HG03103 (cell line): Measurements from ENCODE around the gene ENGASE.

Experiments used
- ATAC-seq: cut with Tn5 transposase; IDR thresholded peaks from one replicate; pipeline ENCODE4 v1.9.1; 2021; ENCODE audit warnings: low read depth; ENCODE audit not compliant: unreplicated experiment

ENGASE gene

DNA sequence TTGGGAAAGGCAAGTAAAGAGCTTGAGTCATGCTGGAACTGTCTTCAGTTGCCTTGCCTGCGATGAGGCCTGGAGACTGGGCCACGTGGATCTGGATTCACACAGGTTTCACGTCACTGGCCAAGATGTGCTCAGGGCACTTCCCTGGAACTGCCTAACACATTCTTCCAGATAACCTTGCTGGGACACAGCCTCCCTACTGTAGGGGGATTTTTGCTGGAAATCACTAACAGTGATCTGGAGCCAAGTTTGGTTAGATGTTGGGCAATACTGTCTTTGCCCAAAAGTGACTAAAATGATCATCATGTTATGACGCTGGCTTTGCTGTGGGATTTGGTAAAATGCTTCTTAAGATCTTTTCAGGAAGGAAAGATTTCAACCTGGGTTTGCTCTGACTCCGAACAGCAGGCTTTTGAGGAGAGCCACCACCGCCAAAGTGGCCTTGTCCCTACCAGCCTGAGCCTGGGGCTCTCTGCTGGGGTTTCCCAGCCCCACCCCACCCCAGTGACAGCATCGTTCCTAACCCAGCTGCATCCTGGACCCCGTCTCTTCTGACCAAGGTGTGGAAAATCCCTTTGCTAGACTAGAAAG is 36.0 kb upstream of the ENGASE start:
- no peak for ATAC-seq

DNA sequence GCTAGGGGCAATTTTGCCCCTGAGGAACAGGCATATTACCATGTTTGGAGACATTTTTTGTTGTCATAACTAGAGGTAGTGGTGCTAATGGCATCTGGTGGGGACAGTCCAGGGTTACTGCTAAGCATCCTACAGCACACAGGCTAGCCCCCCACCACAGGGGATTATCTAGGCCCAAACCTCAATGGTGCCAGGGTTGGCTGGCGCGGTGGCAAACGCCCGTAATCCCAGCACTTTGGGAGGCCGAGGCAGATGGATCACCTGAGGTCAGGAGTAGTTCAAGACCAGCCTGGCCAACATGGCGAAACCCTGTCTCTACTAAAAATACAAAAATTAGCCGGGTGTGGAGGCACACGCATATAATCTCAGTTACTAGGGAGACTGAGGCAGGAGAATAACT is 35.5 kb upstream of the ENGASE start:
- ATAC-seq = no peak

DNA sequence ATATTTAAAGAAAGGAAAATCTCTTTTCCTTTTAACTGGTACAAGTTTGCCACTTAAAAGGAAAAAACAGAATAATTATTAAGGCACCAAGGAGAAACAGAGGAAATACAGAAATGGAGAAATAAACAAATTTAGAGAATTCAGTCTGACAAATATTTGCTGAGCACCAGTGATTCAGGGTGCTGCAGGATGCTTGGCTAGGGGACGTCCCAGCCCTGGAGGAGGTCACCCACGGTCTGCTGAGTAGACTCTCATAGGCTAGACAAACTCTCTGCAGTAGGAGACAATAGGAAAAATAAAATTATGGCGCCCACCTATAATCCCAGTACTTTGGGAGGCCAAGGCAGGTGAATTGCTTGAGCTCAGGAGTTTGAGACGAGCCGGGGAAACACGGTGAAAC is 34.7 kb upstream of the ENGASE start:
- ATAC-seq = no peak

DNA sequence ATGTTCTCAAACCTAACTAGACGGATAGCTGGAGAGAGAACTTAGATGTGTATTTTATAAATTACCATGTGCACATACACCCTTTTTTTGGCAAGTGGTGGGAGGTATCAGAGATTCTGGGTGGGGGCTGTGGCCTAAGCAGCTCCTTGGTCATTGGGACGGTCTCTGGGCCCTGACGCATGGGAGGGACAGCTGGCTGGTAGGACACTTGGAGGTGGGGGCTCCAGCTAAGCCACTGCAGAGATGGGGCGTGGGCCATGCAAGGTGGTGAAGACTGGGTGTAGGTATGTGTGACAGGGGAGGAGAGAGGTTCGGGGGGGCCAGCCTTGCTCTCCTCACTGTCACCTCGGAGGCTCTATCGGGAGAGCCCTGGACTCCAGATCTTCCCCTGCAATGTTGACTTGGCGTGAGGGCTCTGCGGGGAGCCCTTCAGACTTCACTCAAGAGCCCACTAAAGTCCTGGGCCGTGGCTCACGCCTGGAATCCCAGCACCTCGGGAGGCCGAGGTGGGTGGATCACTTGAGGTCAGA is 33.5 kb upstream of the ENGASE start:
- no peak for ATAC-seq

DNA sequence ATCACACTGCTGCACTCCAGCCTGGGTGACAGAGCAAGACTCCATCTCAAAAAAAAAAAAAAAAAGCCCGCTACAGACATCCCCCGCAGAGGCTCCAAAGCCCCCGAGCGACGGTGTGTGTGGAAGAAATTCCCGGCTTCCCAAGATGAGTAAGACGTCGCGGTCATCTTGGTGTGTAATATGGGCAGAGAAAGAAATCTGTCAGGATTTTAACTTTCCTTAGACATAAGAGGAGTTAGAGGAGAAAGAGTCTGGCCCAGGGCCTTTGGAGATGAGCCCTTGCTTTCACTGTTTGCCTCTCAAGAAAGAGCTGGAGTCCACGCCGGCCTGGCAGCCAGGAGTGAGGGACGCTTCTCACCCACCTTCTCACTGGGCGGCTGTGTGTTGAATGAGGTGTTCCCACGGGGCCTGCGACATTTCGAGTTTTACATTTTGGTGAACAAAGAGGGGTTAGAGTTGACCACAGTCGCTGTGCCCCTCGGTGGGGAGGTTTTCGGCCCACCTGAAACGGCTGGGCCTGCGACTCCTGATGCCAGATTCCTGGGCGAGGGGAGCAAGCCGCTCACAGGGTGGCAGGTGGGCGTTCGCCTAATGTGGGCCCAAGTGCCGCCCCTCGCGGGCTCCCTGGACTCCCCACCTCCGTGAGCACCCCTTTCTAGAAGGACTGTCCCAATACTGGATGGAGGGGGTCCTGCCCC is 32.8 kb upstream of the ENGASE start:
- no peak for ATAC-seq

DNA sequence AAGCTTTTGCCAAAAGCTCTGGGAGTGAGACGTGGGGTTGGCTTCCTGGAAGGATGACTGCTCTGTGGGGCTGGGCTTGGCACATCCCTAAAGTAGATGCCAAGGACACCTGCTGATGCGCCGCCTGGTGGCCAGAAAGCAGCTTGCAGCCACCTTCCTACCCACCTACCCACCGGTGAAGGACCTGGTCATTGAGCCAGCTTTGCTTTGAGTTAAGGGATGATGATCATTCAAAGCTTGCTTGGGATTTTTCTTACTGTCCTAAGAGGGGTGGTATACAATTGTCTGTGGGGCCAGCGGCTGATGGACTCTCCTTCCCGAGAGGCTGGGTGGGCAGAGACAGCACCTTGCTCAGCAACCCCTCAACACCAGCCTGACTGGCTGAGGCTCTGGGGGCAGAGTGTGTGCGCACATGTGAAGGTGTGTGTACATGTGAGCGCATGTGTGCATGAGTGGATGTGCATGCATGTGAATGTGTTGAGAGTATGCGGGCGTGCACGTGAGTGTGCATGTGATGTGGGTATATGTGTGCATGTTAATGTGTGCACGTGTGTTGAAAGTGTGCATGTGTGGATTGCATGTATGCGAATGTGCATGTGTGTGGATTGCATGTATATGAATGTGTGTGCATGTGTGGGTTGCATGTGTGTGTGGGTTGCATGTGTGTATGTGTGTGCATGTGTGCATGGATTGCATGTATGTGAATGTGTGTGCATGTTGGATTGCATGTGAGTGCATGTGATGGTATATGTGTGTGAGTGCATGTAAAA is 32.0 kb upstream of the ENGASE start:
- no peak for ATAC-seq

DNA sequence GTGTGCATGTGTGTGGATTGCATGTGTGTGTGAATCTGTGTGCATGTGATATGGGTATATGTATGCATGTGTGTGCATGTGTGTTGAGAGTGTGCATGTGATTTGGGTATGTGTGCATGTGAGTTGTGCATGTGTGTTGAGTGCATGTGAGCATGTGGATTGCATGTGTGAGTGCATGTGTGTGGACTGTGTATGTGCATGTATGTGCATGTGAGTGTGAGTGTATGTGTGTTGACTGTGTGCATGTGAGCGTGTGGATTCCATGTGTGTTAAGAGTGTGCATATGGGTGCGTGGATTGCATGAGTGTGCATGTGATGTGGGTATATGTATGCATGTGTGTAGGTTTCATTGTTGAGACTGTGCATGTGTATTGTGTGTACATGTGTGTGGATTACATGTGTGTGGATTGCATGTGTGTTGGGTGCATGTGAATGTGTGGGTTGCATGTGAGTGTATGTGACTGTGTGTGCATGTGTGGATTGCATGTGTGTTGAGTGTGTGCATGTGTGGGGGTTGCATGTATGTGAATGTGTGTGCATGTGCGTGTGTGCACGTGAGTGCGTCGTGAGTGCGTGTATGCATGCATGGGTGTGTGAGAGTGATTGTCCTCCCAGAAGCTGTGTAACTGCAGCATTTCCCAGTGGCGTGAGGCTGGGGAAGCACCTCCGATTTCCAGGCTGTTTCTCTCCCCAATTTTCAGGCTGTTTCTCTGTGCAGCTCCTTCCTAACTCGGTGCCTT is 31.3 kb upstream of the ENGASE start:
- no peak for ATAC-seq

DNA sequence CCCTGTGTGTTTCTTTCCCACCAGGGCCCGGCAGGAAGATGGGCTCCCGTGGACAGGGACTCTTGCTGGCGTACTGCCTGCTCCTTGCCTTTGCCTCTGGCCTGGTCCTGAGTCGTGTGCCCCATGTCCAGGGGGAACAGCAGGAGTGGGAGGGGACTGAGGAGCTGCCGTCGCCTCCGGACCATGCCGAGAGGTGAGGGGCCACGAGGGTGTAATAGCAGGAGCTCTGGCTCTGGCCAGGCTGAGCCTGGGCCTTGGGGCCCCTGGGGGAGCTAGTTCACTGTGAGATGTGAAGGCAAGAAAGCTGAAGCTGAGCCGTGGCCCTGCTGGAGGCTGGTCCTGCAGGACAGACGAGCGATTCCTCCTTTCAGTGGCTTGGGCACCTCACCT is 30.7 kb upstream of the ENGASE start:
- no peak for ATAC-seq

DNA sequence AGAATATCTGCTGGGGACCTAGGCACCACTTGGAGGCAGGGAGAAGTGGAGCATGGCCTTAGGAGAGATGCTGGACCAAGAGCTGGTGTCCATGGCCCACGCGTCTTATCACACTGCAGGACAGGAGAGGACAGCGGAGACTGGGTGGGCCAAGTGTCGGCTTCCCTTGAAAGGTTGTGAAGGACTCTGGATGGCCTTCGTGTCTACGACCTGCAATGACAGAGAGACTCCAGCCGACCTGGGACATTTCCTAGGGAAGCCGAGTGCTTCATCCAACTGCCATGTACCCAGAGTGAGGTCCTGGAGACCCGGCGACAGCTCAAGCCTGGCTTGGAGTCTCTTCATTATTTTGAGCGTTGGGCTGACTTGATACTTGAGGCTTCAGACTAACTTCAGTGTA is 30.2 kb upstream of the ENGASE start:
- ATAC-seq = no peak

DNA sequence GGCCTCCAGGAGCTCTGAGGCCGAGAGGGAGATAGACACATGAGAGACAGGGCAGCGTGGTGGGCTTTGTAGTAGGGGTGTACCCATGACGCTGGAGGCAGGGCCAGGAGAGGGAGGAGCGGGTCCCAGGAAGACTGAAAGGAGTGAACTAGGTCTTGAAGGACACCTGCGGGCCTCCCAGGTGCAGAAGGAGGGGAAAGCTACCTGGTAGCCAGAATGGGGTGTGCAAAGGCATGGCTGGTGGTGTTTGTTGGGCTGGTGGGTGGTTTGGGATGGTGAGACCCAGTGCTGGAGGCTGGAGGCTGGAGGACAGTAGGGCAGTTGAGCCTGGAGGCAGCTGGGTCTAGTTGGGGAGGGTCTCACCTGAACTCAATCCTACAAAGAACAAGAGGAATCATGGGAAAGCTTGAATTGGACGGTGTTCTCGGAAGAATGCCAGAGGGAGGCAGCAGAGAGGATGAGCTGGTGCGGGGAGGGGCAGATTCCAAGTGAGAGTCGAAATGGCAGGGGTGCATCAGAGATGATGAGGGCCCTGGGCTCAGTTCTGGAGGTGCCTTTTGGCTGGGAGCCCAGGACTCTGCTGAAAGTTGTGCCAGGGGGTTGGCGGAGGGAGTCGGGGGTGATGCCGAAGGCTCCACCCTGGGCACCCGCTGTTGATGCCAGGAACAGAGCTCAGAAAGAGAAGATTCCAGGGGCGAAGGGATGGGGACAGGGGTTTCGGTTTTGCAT is 29.5 kb upstream of the ENGASE start:
- ATAC-seq = no peak

DNA sequence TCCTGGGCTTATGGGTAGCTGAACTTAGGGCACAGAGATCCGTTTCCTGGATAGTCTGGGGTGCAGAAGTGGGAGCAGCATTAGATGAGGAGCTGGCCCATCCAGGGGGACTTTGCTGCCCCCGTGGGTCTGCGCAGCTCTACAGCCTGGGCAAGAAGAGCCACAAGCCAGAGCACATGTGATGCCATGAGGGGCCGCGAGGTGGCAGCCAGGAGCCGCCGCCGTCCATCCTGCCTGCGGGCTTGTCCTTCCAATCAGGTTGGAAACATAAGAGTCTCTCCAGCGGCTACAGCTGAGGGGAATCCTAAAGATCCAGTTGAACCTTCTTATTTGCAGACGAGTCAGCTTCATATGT is 28.8 kb upstream of the ENGASE start:
- no peak for ATAC-seq

DNA sequence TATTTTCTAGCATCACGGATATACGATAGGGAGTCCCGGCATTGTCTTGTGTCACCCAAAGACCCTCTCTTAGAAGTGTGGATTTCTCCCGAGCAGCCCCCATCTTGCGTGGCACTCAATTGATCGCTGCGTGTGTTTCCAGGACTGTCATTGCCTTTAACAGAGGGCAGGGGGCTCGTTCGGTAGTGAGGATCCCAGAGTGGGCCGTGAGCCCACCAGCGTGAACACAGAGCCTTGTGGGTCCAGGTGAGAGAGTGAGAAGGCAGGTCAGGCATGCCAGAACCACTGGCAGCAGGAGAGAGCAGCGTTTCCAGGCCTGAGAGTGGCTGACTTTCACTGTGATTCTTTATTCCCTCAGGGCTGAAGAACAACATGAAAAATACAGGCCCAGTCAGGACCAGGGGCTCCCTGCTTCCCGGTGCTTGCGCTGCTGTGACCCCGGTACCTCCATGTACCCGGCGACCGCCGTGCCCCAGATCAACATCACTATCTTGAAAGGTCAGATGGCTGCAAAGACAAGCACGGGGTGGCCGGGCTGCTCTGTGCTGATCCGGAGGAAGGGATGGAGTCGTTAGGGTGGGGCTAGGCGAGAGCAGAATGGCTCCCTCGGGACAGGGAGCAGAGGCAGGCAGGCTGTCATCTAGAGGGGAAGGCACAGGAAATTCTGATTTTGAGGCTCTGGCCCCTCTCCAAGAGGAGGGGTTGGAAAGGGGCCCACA is 28.3 kb upstream of the ENGASE start:
- ATAC-seq = no peak

DNA sequence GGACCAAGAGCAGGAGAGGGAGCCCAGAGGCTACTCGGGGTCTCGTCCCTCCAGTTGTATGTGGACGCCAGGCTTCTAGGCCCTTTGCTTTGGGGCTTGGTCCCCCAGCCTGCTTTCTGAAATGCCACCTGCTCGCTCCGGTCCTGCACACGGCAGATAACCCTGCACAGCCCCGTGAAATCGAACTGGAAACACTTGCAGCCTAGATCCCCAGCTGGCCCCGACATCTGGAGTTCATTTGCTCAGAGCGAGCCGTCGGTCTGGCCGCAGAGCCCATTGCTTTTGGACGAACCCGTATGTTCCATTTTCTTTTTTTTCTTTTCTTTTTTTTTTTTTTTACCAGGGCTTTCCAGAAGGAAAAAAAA is 27.7 kb upstream of the ENGASE start:
- ATAC-seq = no peak

DNA sequence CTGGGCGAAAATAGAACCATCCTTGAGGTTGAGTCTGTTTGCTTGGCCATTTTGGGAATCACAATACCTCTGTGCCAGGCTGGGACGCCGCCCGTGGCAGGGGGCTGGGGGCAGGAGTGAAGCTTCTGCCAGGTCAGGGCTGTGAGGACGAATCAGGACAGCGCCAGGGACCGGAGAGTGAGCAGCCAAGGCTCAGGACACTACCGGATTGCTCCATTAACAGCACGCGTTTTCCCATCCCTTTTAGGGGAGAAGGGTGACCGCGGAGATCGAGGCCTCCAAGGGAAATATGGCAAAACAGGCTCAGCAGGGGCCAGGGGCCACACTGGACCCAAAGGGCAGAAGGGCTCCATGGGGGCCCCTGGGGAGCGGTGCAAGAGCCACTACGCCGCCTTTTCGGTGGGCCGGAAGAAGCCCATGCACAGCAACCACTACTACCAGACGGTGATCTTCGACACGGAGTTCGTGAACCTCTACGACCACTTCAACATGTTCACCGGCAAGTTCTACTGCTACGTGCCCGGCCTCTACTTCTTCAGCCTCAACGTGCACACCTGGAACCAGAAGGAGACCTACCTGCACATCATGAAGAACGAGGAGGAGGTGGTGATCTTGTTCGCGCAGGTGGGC is 27.2 kb upstream of the ENGASE start:
- no peak for ATAC-seq

DNA sequence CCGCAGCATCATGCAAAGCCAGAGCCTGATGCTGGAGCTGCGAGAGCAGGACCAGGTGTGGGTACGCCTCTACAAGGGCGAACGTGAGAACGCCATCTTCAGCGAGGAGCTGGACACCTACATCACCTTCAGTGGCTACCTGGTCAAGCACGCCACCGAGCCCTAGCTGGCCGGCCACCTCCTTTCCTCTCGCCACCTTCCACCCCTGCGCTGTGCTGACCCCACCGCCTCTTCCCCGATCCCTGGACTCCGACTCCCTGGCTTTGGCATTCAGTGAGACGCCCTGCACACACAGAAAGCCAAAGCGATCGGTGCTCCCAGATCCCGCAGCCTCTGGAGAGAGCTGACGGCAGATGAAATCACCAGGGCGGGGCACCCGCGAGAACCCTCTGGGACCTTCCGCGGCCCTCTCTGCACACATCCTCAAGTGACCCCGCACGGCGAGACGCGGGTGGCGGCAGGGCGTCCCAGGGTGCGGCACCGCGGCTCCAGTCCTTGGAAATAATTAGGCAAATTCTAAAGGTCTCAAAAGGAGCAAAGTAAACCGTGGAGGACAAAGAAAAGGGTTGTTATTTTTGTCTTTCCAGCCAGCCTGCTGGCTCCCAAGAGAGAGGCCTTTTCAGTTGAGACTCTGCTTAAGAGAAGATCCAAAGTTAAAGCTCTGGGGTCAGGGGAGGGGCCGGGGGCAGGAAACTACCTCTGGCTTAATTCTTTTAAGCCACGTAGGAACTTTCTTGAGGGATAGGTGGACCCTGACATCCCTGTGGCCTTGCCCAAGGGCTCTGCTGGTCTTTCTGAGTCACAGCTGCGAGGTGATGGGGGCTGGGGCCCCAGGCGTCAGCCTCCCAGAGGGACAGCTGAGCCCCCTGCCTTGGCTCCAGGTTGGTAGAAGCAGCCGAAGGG is 26.4 kb upstream of the ENGASE start:
- ATAC-seq = no peak

DNA sequence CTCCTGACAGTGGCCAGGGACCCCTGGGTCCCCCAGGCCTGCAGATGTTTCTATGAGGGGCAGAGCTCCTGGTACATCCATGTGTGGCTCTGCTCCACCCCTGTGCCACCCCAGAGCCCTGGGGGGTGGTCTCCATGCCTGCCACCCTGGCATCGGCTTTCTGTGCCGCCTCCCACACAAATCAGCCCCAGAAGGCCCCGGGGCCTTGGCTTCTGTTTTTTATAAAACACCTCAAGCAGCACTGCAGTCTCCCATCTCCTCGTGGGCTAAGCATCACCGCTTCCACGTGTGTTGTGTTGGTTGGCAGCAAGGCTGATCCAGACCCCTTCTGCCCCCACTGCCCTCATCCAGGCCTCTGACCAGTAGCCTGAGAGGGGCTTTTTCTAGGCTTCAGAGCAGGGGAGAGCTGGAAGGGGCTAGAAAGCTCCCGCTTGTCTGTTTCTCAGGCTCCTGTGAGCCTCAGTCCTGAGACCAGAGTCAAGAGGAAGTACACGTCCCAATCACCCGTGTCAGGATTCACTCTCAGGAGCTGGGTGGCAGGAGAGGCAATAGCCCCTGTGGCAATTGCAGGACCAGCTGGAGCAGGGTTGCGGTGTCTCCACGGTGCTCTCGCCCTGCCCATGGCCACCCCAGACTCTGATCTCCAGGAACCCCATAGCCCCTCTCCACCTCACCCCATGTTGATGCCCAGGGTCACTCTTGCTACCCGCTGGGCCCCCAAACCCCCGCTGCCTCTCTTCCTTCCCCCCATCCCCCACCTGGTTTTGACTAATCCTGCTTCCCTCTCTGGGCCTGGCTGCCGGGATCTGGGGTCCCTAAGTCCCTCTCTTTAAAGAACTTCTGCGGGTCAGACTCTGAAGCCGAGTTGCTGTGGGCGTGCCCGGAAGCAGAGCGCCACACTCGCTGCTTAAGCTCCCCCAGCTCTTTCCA is 25.5 kb upstream of the ENGASE start:
- ATAC-seq = no peak

DNA sequence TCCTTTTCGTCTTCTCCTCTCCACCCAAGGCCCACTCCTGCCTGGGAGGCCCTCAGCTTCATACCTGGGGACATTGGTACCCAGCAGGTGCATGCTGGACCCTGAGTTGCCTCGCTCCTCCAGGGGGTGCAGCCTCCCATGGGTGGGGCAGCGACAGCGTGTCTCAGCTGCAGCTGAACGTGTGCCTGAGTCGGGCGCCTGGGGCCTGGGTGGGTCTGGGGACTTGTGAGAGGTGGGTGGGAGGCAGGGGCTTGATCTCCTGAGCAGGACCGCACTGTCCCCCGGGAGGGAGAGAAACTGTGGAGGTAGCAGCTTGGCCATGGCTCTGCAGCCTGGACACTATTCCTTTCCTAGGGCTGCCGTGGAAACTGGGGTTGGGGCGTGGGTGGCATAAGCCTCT is 24.8 kb upstream of the ENGASE start:
- no peak for ATAC-seq
